Islet of Langerhans (tissue), 1 donor: Measurements from ENCODE around the gene NECTIN2.
A peak's percentile ranks its signal among the peaks of the same experiment; 100 is the strongest.
"Not testable (repeated sequence)": the region's sequence is repeated elsewhere in the genome, so short reads cannot be mapped to it uniquely, and the experiment has no call there.

Experiments
- FAIRE-seq: peaks from one replicate; lab custom pipeline; 2011; peaks lifted over from hg19 to GRCh38; lab: Jason Lieb, UNC

Gene NECTIN2

GRCh38 chr19:44884566-44884965, 38.5 kb downstream of the NECTIN2 start:
- no peak for FAIRE-seq

- no peak for FAIRE-seq
Measured at GRCh38 chr19:44886141-44886540, 40.0 kb downstream of the NECTIN2 start.

- no peak for FAIRE-seq
Measured at GRCh38 chr19:44887648-44888047, 41.6 kb downstream of the NECTIN2 start.

- FAIRE-seq, result not testable (repeated sequence)
Measured at GRCh38 chr19:44888335-44888734, 42.2 kb downstream of the NECTIN2 start.

DNA sequence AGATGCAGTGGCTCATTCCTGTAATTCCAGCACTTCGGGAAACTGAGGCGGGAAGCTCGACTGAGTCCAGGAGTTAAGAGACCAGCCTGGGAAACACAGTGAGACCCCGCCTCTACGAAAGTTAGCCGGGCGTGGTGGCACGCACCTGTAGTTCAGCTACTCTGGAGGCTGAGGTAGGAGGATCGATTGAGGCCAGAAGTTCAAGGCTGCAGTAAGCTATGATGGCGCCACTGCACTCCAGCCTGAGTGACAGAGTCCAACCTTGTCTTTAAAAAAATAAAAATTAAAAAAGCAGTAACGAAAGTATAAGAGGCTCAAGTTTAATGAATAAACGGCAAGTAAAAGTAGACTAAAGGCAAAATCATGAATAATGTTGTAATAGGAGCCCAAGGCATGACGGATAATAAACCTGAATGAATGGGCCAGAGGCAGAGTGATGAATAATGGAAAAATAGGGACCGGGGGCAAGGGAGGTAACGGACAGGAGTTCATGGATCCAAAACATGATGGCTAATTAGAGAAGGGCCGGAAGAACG, 43.8 kb downstream of the NECTIN2 start:
- FAIRE-seq, result no peak

- FAIRE-seq, result peak; percentile 96
Measured at GRCh38 chr19:44890366-44891015, 44.4 kb downstream of the NECTIN2 start.

GRCh38 chr19:44891016-44891882, 45.2 kb downstream of the NECTIN2 start, which contains the start of gene TOMM40:
TOMM40 (plus strand) TSS chr19:44891254; CDS start chr19:44891416, 162 bp downstream.
- no peak for FAIRE-seq

GRCh38 chr19:44892932-44893331, 46.8 kb downstream of the NECTIN2 start:
- no peak for FAIRE-seq

DNA sequence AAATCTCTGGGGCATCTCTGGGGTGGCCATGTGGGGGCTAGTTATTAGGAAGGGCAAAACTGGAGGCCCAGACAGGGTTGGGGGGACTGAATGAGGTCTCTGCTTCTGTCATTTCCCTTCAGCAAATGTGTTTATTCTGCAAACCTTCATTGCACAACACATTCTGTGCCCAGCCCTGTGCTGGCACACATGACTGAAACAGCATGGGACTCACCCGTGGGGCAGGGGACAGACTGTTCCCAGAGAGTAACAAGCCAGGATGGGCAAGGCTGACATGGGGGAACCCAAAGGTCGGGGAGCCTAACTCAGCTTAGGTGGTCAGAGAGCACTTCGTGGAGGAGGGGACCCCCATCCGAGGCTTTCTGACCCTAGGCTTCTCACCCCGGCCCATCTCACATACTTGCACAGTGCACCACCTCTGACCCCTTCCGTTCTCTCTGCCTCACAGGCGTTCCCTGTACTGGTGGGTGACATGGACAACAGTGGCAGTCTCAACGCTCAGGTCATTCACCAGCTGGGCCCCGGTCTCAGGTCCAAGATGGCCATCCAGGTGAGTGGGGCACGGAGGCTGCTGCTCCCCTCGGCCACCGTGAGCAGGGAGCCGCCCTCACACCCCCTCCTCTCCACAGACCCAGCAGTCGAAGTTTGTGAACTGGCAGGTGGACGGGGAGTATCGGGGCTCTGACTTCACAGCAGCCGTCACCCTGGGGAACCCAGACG, 47.4 kb downstream of the NECTIN2 start:
- FAIRE-seq, result no peak

GRCh38 chr19:44894052-44894400, 47.9 kb downstream of the NECTIN2 start:
- FAIRE-seq, result no peak

DNA sequence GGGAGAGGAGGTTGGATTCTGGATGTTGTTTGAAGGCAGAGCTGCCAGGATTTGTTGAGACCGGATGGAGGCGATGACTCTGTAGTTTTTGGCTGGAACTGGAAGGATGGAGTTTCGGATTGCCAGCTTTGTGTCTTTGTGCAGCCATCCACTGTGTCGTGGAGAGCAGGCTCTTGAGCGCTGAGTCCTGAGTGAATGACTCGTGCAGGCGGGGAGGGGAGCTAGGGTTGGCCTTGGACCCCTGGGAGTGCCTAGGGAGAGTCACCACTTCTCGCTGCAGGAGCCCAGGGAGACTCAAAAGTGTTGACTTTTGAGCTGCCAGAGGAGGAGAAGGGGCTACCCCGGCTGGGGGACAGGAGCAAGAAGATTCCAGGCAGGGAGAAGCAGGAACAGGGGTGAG, 48.8 kb downstream of the NECTIN2 start:
- no peak for FAIRE-seq

DNA sequence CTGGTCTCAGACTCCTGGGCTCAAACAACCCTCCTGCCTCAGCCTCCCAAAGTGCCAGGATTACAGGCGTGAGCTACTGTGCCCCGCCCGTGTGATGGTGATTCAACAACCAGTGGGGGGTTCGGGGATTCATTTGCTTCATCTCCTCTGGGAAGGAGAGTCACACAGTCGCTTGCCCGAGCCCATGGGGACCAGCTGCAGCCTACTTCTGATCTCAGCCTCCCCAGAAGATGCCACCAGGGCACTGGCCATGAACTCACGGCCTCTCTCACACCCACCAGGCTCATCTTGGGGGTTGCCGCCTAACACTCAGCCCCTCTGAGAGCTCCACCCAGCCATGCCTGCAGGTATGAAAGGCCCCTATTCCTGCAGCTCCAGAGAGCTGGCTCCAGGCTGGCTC, 51.7 kb downstream of the NECTIN2 start:
- FAIRE-seq, result no peak

- no peak for FAIRE-seq
Measured at GRCh38 chr19:44900328-44901244, 54.5 kb downstream of the NECTIN2 start.

DNA sequence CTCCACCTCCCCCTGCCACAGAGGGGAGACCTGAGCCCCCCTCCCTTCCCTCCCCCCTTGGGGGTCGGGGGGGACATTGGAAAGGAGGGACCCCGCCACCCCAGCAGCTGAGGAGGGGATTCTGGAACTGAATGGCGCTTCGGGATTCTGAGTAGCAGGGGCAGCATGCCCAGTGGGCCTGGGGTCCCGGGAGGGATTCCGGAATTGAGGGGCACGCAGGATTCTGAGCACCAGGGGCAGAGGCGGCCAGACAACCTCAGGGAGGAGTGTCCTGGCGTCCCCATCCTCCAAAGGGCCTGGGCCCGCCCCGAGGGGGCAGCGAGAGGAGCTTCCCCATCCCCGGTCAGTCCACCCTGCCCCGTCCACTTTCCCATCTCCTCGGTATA, 57.1 kb downstream of the NECTIN2 start:
- FAIRE-seq, result no peak

GRCh38 chr19:44903602-44904425, 57.7 kb downstream of the NECTIN2 start:
- no peak for FAIRE-seq

DNA sequence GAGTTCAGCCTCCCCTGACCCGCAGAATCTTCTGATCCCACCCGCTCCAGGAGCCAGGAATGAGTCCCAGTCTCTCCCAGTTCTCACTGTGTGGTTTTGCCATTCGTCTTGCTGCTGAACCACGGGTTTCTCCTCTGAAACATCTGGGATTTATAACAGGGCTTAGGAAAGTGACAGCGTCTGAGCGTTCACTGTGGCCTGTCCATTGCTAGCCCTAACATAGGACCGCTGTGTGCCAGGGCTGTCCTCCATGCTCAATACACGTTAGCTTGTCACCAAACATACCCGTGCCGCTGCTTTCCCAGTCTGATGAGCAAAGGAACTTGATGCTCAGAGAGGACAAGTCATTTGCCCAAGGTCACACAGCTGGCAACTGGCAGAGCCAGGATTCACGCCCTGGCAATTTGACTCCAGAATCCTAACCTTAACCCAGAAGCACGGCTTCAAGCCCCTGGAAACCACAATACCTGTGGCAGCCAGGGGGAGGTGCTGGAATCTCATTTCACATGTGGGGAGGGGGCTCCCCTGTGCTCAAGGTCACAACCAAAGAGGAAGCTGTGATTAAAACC, 58.4 kb downstream of the NECTIN2 start:
- FAIRE-seq, result no peak

GRCh38 chr19:44905437-44906160, 59.5 kb downstream of the NECTIN2 start, which contains the start of gene APOE:
APOE (plus strand) TSS chr19:44905796; CDS start chr19:44906625, 829 bp downstream.
- FAIRE-seq, result no peak

DNA sequence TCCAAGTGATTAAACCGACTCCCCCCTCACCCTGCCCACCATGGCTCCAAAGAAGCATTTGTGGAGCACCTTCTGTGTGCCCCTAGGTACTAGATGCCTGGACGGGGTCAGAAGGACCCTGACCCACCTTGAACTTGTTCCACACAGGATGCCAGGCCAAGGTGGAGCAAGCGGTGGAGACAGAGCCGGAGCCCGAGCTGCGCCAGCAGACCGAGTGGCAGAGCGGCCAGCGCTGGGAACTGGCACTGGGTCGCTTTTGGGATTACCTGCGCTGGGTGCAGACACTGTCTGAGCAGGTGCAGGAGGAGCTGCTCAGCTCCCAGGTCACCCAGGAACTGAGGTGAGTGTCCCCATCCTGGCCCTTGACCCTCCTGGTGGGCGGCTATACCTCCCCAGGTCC, 61.5 kb downstream of the NECTIN2 start:
- no peak for FAIRE-seq

DNA sequence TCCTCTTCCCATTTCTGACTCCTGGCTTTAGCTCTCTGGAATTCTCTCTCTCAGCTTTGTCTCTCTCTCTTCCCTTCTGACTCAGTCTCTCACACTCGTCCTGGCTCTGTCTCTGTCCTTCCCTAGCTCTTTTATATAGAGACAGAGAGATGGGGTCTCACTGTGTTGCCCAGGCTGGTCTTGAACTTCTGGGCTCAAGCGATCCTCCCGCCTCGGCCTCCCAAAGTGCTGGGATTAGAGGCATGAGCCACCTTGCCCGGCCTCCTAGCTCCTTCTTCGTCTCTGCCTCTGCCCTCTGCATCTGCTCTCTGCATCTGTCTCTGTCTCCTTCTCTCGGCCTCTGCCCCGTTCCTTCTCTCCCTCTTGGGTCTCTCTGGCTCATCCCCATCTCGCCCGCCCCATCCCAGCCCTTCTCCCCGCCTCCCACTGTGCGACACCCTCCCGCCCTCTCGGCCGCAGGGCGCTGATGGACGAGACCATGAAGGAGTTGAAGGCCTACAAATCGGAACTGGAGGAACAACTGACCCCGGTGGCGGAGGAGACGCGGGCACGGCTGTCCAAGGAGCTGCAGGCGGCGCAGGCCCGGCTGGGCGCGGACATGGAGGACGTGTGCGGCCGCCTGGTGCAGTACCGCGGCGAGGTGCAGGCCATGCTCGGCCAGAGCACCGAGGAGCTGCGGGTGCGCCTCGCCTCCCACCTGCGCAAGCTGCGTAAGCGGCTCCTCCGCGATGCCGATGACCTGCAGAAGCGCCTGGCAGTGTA, 62.2 kb downstream of the NECTIN2 start:
- FAIRE-seq, result no peak
